Adrenal gland (tissue), 5 donors: ENCODE results near the gene GPR142.

ENCODE experiments used
- POLR2A ChIP-seq, 2 donors: fragments of 450-650 bp; IDR thresholded peaks; one replicate each; pipeline ENCODE4 v1.6.1; 2017; ENCODE audit warnings: antibody characterized with exemption in 2 of 2, mild to moderate bottlenecking in 2 of 2, moderate library complexity in 1 of 2
- TF ChIP-seq, protein P1 (sequence below), 6 experiments: fragments of 450-650 bp in 4 of 6; fragments of 200-600 bp in 2 of 6; sonication (generic) in 1 of 6; IDR thresholded peaks; 1 replicate in 5 of 6; 2 replicates in 1 of 6; pipeline versions ENCODE4 v1.5.1 to v1.8.0; 2016 to 2021; ENCODE audit warnings: antibody characterized with exemption in 6 of 6, mild to moderate bottlenecking in 2 of 6, moderate library complexity in 1 of 6
- donor health status: DM: no; HTN: no; CAD: no.

DNA sequence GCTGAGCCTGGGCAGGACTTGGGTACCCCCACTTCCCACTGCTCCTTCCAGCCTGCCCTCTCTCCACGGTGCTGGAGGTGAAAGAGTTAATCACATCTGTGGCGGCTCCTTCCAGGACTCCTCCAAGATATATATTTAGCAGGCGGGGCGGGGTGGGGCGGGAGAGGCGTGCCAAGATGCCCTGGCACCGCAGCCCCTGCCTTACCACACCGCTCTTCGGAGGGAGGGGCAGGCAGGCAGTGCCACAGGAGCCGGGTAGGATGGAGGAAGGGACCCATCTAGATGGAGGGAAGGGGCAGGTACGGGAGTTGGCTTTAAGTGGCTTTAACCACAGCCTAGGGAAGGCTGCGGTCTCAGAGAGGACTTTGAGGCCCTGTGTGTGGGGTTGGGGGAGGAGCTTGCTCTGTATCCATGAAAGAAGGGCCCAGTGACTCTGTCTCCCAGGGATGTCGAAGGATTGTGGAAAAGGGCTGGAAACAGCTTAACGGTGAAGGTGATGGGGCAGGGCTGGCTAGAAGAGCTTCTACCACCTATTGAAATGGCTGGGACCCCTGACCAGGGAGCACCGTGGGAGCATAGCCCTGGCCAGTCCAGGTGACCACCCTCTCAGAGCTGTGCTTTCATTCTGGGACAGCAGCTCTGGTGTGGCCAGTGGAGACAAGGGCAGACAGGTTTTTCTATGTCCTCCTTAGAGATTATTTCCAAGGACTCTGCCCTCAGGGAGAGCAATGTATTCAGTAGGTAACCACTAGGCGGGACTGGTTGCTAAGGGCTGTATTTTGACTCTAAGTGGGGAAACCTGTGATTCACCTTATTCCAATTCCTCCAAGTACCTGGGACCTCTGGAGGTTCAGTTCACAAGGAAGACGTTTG is 13.0 kb downstream of the GPR142 start:
- TF ChIP-seq, protein P1, sequence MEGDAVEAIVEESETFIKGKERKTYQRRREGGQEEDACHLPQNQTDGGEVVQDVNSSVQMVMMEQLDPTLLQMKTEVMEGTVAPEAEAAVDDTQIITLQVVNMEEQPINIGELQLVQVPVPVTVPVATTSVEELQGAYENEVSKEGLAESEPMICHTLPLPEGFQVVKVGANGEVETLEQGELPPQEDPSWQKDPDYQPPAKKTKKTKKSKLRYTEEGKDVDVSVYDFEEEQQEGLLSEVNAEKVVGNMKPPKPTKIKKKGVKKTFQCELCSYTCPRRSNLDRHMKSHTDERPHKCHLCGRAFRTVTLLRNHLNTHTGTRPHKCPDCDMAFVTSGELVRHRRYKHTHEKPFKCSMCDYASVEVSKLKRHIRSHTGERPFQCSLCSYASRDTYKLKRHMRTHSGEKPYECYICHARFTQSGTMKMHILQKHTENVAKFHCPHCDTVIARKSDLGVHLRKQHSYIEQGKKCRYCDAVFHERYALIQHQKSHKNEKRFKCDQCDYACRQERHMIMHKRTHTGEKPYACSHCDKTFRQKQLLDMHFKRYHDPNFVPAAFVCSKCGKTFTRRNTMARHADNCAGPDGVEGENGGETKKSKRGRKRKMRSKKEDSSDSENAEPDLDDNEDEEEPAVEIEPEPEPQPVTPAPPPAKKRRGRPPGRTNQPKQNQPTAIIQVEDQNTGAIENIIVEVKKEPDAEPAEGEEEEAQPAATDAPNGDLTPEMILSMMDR (IDR thresholded peaks at IDR 0.05) = no peak
- no peak for TF ChIP-seq POLR2A (IDR thresholded peaks at IDR 0.05)
